ENCODE measurements around the gene STPG1. TPM values are rescaled to one million over a fixed set of nuclear protein-coding genes. Genes with fewer than 3 reads are reported as not detected.
A peak's percentile ranks its signal among the peaks of the same experiment; 100 is the strongest.

STPG1 gene
- total RNA-seq, 4 donors from 2014 or later: 2.2 to 5.1 (median 3.5) TPM

DNA sequence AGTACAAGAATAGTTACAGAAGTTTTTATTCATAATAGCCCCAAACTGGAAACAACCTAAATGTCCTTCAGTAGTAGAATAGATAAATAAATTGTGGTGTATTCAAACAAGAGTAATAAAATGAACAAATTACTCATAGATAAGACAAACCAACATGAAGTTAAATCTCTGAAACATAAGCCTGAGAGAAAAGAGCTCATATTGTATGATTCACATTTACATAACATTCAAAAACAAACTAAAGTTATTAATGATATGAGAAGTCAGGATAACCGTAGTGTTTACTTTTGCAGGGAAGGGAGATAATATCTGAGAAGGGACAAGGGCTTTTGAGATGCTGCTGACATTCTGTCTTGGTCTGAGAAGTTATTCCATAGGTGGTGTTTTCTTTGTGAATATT is 13.5 kb downstream of the STPG1 start:
- TF ChIP-seq, protein P1, sequence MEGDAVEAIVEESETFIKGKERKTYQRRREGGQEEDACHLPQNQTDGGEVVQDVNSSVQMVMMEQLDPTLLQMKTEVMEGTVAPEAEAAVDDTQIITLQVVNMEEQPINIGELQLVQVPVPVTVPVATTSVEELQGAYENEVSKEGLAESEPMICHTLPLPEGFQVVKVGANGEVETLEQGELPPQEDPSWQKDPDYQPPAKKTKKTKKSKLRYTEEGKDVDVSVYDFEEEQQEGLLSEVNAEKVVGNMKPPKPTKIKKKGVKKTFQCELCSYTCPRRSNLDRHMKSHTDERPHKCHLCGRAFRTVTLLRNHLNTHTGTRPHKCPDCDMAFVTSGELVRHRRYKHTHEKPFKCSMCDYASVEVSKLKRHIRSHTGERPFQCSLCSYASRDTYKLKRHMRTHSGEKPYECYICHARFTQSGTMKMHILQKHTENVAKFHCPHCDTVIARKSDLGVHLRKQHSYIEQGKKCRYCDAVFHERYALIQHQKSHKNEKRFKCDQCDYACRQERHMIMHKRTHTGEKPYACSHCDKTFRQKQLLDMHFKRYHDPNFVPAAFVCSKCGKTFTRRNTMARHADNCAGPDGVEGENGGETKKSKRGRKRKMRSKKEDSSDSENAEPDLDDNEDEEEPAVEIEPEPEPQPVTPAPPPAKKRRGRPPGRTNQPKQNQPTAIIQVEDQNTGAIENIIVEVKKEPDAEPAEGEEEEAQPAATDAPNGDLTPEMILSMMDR (IDR thresholded peaks at IDR 0.05): no peak
- ATAC-seq (ENCODE audit: low FRiP score) (no peak), DNase-seq (ENCODE audit: low spot score) (no peak)

DNA sequence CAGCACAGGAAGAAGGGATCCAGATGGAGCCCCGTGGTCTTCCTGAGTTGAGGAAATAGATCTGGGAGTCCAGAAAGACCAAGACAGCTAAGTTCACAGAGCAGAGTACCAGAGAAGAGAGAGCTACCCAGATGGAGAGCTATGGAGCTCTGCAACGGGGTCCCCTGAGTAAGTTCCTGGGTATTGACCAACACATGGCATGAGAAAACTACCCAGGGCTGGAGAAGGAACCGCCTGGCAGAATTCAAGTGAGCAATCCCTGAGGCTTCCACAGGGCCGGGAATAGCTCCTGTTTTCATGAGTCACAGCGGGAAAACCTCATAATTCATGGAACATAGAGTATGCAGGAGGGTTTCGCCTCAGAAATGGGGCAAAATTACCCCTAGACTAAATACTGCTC is 19.7 kb downstream of the STPG1 start:
- ATAC-seq (ENCODE audit: low FRiP score): peak; percentile 86
- no peak for DNase-seq (ENCODE audit: low spot score)
- TF ChIP-seq, protein P1 (IDR thresholded peaks at IDR 0.05): no peak

- TF ChIP-seq, protein P1 (IDR thresholded peaks at IDR 0.05): no peak
- DNase-seq (ENCODE audit: low spot score): no peak
Observed at GRCh38 chr1:24392982-24393650, 20.5 kb downstream of the STPG1 start.

DNA sequence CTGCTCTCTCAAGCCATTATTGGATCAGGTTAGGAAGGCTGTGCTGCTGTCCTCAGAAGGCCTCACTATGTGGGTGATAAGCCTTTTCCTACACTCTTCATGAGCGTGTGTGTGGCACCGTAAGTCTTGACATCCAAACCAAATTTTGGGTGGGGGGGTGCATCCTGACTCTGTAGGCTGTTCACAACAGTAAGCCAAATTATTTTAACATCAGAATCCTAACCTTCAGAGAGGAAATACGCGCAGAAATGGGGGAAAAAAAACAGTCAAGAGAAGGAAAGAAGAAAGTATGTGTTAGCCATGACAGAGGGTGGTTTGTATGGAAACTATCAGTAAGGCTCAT is 21.0 kb downstream of the STPG1 start:
- TF ChIP-seq, protein P1 (IDR thresholded peaks at IDR 0.05): no peak
- DNase-seq (ENCODE audit: low spot score) (no peak), ATAC-seq (ENCODE audit: low FRiP score) (no peak)

More at GRCh38 chr1:24392982-24393650, 20.5 kb downstream of the STPG1 start:
- no peak for ATAC-seq (ENCODE audit: low FRiP score)

DNA sequence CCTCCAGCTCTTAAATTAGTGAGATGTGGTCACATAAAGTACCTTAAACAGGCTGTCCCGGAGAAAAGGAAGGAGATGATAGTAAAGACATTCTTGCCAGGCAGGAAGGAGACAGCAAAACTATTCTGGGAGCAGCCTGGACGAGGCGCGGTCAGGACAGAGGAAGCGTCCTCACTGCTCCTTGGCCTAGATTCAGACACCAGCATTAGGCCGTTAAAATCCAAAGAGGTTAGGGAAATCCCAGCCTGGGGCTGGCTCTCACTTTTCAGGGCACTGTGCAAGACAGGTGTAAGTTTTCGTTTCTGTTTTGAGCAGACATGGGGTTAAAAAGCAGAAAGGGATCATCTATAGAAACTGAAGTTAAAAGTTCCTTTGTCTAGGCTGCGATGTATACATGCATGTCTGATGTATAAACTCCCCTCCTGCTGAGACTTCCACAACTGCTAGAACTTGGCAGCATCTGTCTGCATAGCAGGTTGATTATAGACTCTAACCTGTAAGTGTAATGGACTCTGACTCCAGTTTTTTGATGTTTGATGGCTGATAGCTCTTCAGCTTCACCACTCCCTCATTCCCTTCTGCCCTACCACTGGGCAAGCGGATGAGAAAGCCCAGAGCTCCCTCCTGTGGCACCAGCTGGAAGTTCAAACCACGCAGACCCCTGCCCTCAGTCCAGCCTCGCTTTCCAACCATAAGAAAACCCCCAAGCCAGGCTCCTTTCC is 21.5 kb downstream of the STPG1 start:
- DNase-seq (ENCODE audit: low spot score): no peak
- TF ChIP-seq, protein P1 (IDR thresholded peaks at IDR 0.05): peak in 1 of 3 donors; percentile 28
- ATAC-seq (ENCODE audit: low FRiP score): peak; percentile 57

DNA sequence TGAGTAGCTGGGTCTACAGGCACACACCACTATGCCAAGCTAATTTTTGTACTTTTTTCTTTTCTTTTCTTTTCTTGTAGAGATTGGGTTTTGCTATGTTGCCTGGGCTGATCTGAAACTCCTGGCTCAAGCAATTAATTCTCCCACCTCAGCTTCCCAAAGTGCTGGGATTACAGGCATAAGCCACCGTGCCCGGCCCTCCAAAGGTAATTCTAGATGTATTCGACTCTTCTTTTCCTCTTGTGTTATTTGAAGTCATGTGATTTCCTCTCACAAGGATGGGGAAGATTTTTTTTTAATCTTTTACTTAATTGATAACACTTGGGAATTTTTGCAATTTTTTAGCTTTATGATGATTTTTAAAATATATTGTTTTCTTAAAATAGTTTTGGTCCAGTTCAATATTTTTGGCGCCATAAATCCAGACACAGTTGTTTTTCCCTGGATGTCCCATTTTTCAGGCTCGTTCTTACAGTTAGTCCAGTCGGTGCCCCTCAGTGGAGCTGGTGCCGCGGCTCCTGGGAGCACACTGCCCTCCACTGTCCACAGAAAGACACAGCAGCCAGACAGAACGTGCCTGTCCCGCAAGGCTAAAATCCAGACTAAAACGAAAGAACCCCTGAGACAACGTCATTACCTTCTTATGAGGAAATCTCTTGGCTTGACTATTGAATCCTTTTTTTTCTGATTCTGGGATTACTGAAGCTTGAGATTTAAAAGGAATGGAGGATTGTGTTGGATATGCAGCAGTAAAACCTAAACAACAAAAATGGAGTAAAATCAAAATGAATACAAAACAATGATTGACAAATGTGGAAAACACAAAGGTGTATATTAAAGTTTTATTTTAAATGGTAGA is 22.4 kb downstream of the STPG1 start:
- ATAC-seq (ENCODE audit: low FRiP score): peak; percentile 92
- TF ChIP-seq, protein P1 (IDR thresholded peaks at IDR 0.05): peak in 2 of 3 donors; percentile 22 to 89
- peak; percentile 47 for DNase-seq (ENCODE audit: low spot score)

Measured in omental fat pad (tissue), 4 donors.